Measurements from ENCODE around the gene TMEM179.

Gene TMEM179

GRCh38 chr14:104559804-104560585 is 44.6 kb downstream of the TMEM179 start:
- no peak for TF ChIP-seq REST (IDR thresholded peaks at IDR 0.05; ENCODE audit: insufficient read depth in 1 of 2, low read depth in 2 of 2, low read length in 2 of 2)
- TF ChIP-seq SIN3A (IDR thresholded peaks at IDR 0.05; ENCODE audit: borderline replicate concordance, insufficient read depth, low read length), result no peak

GRCh38 chr14:104559028-104559803 is 45.4 kb downstream of the TMEM179 start:
- TF ChIP-seq TAF1 (IDR thresholded peaks at IDR 0.05; ENCODE audit: borderline replicate concordance, insufficient read depth, low read length) (no peak), POLR2AphosphoS5 (IDR thresholded peaks at IDR 0.05; ENCODE audit: low read depth, low read length) (no peak), FOXP2 (optimal IDR thresholded peaks at IDR 0.05; ENCODE audit: borderline replicate concordance, extremely low read depth, extremely low read length, insufficient read depth) (no peak), SIN3A (IDR thresholded peaks at IDR 0.05; ENCODE audit: borderline replicate concordance, insufficient read depth, low read length) (no peak), REST (IDR thresholded peaks at IDR 0.05; ENCODE audit: insufficient read depth in 1 of 2, low read depth in 2 of 2, low read length in 2 of 2) (no peak)

GRCh38 chr14:104558231-104559027 is 46.1 kb downstream of the TMEM179 start:
- TF ChIP-seq REST (IDR thresholded peaks at IDR 0.05; ENCODE audit: insufficient read depth in 1 of 2, low read depth in 2 of 2, low read length in 2 of 2) (no peak), POLR2AphosphoS5 (IDR thresholded peaks at IDR 0.05; ENCODE audit: low read depth, low read length) (no peak), SIN3A (IDR thresholded peaks at IDR 0.05; ENCODE audit: borderline replicate concordance, insufficient read depth, low read length) (no peak), FOXP2 (optimal IDR thresholded peaks at IDR 0.05; ENCODE audit: borderline replicate concordance, extremely low read depth, extremely low read length, insufficient read depth) (no peak), TAF1 (IDR thresholded peaks at IDR 0.05; ENCODE audit: borderline replicate concordance, insufficient read depth, low read length) (no peak)

GRCh38 chr14:104557766-104558165 is 46.8 kb downstream of the TMEM179 start:
- TF ChIP-seq TAF1 (IDR thresholded peaks at IDR 0.05; ENCODE audit: borderline replicate concordance, insufficient read depth, low read length) (no peak), SIN3A (IDR thresholded peaks at IDR 0.05; ENCODE audit: borderline replicate concordance, insufficient read depth, low read length) (no peak), REST (IDR thresholded peaks at IDR 0.05; ENCODE audit: insufficient read depth in 1 of 2, low read depth in 2 of 2, low read length in 2 of 2) (no peak), FOXP2 (optimal IDR thresholded peaks at IDR 0.05; ENCODE audit: borderline replicate concordance, extremely low read depth, extremely low read length, insufficient read depth) (no peak), POLR2AphosphoS5 (IDR thresholded peaks at IDR 0.05; ENCODE audit: low read depth, low read length) (no peak)
